WTC11 (cell line): Measurements from ENCODE around the gene TMIGD1.

Experiments used
- ETV6 ChIP-seq: sonication (generic); formaldehyde crosslinking; IDR thresholded peaks from 2 replicates; pipeline ENCODE4 v1.8.1; 2022; ENCODE audit warnings: mild to moderate bottlenecking, missing genetic modification reagents
- TCF7 ChIP-seq: sonication (generic); formaldehyde crosslinking; IDR thresholded peaks from 2 replicates; pipeline ENCODE4 v1.8.0; 2022; ENCODE audit warnings: mild to moderate bottlenecking, low read depth, missing genetic modification reagents, moderate library complexity

- no peak for TF ChIP-seq TCF7
- TF ChIP-seq ETV6 (CRISPR knock-in tag): no peak
Observed at GRCh38 chr17:30343796-30344195, 9.9 kb upstream of the TMIGD1 start.
